K562 (cell line): Measurements from ENCODE around the gene TSPOAP1.

Experiments used
- E2F5 ChIP-seq: sonication (generic); formaldehyde crosslinking; IDR thresholded peaks from 2 replicates; pipeline ENCODE4 v1.8.0; 2022; ENCODE audit warnings: mild to moderate bottlenecking, missing genetic modification reagents
- HCFC1 ChIP-seq: IDR thresholded peaks from 2 replicates; pipeline ENCODE4 v1.6.1; 2012; ENCODE audit warnings: low read depth, low read length, improper control_type of control experiment
- RCOR1 ChIP-seq, 2 experiments: IDR thresholded peaks; 2 replicates each; pipeline ENCODE4 v1.6.1; 2012; ENCODE audit warnings: low read depth in 2 of 2, low read length in 2 of 2, borderline replicate concordance in 1 of 2, improper control_type of control experiment in 1 of 2
- ZFP36 ChIP-seq: fragments of 150-350 bp; IDR thresholded peaks from 2 replicates; pipeline ENCODE4 v1.6.1; 2018; ENCODE audit warnings: low read length, low read depth; ENCODE audit not compliant: partially characterized antibody

GRCh38 chr17:58303971-58304749 lies 24.4 kb downstream of the TSPOAP1 start:
- TF ChIP-seq RCOR1 (IDR thresholded peaks at IDR 0.05; ENCODE audit: borderline replicate concordance in 1 of 2, low read depth in 2 of 2, low read length in 2 of 2) (no peak), ZFP36 (no peak), HCFC1 (no peak), E2F5 (CRISPR knock-in tag) (no peak)
